ENCODE measurements around the gene KCNJ9. TPM values are rescaled to one million over a fixed set of nuclear protein-coding genes. Genes with fewer than 3 reads are reported as not detected.

The KCNJ9 gene
- polyA plus RNA-seq, 1 donor from 2014 or later, result 8.0 TPM

DNA sequence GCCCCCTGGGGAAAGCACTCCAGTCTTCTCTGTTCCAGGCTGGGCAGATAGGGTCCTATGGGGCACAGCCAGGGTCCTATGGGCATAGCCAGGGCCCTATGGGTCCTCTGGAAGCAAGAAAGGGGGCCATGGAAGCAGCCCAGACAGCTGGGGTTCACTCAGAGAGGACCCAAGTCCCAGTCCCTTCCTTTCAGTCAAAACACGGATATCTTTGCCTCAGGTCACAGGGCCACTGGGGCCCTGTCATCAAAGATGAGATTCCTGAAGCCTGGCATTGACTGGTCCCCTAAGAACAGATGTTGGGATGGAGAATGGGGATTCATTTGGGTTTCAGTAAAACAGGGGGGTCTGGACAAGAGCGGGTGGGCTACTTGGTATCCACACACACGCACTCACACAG is 8.5 kb downstream of the KCNJ9 start:
- no peak overlapping the region for H3K27ac ChIP-seq (ENCODE audit: low read length)

DNA sequence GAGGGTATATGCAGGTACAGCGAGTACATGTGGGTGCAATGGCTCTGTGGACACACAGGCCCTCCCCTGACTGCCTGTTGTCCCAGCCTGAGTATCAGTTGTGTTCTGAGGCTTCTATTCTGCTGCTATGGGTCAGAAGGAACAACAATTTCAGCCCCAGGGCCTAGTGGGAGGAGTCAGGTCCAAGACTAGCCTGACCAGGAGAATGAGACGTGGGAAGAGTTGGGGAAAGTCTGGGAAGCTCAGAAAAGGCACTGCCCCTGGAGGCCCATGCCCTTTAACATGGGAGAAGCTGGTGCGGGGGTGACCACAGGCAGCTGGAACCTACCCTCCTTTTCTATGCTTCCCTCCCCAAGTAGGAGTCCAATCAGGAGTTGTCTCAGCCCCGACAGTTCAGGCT is 9.4 kb downstream of the KCNJ9 start:
- TF ChIP-seq, protein P1, sequence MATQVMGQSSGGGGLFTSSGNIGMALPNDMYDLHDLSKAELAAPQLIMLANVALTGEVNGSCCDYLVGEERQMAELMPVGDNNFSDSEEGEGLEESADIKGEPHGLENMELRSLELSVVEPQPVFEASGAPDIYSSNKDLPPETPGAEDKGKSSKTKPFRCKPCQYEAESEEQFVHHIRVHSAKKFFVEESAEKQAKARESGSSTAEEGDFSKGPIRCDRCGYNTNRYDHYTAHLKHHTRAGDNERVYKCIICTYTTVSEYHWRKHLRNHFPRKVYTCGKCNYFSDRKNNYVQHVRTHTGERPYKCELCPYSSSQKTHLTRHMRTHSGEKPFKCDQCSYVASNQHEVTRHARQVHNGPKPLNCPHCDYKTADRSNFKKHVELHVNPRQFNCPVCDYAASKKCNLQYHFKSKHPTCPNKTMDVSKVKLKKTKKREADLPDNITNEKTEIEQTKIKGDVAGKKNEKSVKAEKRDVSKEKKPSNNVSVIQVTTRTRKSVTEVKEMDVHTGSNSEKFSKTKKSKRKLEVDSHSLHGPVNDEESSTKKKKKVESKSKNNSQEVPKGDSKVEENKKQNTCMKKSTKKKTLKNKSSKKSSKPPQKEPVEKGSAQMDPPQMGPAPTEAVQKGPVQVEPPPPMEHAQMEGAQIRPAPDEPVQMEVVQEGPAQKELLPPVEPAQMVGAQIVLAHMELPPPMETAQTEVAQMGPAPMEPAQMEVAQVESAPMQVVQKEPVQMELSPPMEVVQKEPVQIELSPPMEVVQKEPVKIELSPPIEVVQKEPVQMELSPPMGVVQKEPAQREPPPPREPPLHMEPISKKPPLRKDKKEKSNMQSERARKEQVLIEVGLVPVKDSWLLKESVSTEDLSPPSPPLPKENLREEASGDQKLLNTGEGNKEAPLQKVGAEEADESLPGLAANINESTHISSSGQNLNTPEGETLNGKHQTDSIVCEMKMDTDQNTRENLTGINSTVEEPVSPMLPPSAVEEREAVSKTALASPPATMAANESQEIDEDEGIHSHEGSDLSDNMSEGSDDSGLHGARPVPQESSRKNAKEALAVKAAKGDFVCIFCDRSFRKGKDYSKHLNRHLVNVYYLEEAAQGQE (IDR thresholded peaks at IDR 0.05; ENCODE audit: borderline replicate concordance), result no peak
- TF ChIP-seq, protein P2, sequence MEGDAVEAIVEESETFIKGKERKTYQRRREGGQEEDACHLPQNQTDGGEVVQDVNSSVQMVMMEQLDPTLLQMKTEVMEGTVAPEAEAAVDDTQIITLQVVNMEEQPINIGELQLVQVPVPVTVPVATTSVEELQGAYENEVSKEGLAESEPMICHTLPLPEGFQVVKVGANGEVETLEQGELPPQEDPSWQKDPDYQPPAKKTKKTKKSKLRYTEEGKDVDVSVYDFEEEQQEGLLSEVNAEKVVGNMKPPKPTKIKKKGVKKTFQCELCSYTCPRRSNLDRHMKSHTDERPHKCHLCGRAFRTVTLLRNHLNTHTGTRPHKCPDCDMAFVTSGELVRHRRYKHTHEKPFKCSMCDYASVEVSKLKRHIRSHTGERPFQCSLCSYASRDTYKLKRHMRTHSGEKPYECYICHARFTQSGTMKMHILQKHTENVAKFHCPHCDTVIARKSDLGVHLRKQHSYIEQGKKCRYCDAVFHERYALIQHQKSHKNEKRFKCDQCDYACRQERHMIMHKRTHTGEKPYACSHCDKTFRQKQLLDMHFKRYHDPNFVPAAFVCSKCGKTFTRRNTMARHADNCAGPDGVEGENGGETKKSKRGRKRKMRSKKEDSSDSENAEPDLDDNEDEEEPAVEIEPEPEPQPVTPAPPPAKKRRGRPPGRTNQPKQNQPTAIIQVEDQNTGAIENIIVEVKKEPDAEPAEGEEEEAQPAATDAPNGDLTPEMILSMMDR (IDR thresholded peaks at IDR 0.05; ENCODE audit: poor library complexity, severe bottlenecking), result no peak
- no peak for TF ChIP-seq EP300 (conservative IDR thresholded peaks at IDR 0.05; ENCODE audit: poor library complexity, severe bottlenecking)
- Histone ChIP-seq H3K36me3 (ENCODE audit: insufficient read depth, low read length) (no peaks in the 10 kb centered on the region), H3K27me3 (ENCODE audit: insufficient read depth, low read depth, low read length) (no peaks in the 10 kb centered on the region), H4K20me1 (ENCODE audit: insufficient read depth) (no peaks in the 10 kb centered on the region), H3K9me3 (ENCODE audit: low read length) (no peaks in the 10 kb centered on the region), H3K4me2 (ENCODE audit: low read length) (no peak overlapping the region), H3K4me3 (ENCODE audit: low read length) (no peak overlapping the region), H3K9ac (ENCODE audit: low read length) (no peak overlapping the region), H3K9me2 (ENCODE audit: insufficient read depth, low read length) (no peaks in the 10 kb centered on the region), H3K27ac (ENCODE audit: low read length) (no peak overlapping the region), H3F3A (ENCODE audit: insufficient read depth, low read length, poor library complexity, severe bottlenecking) (no peaks in the 10 kb centered on the region), H2AFZ (ENCODE audit: low read depth, low read length) (no peak overlapping the region), H3K79me2 (replicated peaks; ENCODE audit: insufficient read depth, low read length) (no peaks in the 10 kb centered on the region)

More for the DNA sequence above, 8.5 kb downstream of the KCNJ9 start:
- Histone ChIP-seq H3K79me2 (replicated peaks; ENCODE audit: insufficient read depth, low read length) (no peaks in the 10 kb centered on the region), H3K9me2 (ENCODE audit: insufficient read depth, low read length) (no peaks in the 10 kb centered on the region), H3K27me3 (ENCODE audit: insufficient read depth, low read depth, low read length) (no peaks in the 10 kb centered on the region), H2AFZ (ENCODE audit: low read depth, low read length) (no peak overlapping the region), H4K20me1 (ENCODE audit: insufficient read depth) (no peaks in the 10 kb centered on the region), H3K9ac (ENCODE audit: low read length) (no peak overlapping the region), H3K9me3 (ENCODE audit: low read length) (no peaks in the 10 kb centered on the region), H3K4me2 (ENCODE audit: low read length) (no peak overlapping the region), H3F3A (ENCODE audit: insufficient read depth, low read length, poor library complexity, severe bottlenecking) (no peaks in the 10 kb centered on the region), H3K4me3 (ENCODE audit: low read length) (no peak overlapping the region), H3K36me3 (ENCODE audit: insufficient read depth, low read length) (no peaks in the 10 kb centered on the region)
- TF ChIP-seq MXI1 (conservative IDR thresholded peaks at IDR 0.05; ENCODE audit: poor library complexity, severe bottlenecking), result no peak
- TF ChIP-seq SMC3 (conservative IDR thresholded peaks at IDR 0.05; ENCODE audit: poor library complexity), result no peak
- no peak for TF ChIP-seq TAF1 (IDR thresholded peaks at IDR 0.05; ENCODE audit: low read depth)

DNA sequence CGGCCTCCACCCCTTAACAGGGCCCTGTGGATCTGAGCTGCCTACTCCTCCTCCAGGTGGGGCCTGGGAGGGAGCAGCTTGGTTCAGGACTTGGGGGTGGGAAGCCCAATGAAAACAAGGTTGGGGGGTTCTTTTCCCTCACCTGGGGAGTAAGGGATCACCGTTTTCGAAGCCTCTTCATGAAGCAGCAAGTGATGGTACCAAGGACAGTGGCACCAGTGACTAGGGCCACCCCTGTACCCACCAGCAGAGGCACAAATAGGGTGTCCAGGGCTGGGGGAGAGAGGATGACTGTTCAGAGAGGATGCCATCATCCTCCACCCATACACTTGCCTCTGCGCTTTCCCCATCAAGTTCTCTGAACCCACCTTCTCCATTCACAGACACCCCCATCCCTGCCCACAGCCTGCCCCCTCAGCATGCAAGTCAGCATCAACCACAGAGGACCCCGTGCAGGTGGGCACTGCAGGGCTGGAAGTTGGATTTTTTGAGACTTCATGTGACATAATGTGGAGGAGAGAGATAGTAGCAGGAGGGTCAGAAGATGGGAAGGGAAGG is 10.4 kb downstream of the KCNJ9 start:
- Histone ChIP-seq H3F3A (ENCODE audit: insufficient read depth, low read length, poor library complexity, severe bottlenecking) (no peaks in the 10 kb centered on the region), H4K20me1 (ENCODE audit: insufficient read depth) (no peaks in the 10 kb centered on the region), H3K9me3 (ENCODE audit: low read length) (no peaks in the 10 kb centered on the region), H3K36me3 (ENCODE audit: insufficient read depth, low read length) (no peaks in the 10 kb centered on the region), H3K4me2 (ENCODE audit: low read length) (no peak overlapping the region), H3K4me3 (ENCODE audit: low read length) (no peak overlapping the region), H3K79me2 (replicated peaks; ENCODE audit: insufficient read depth, low read length) (no peaks in the 10 kb centered on the region), H3K9me2 (ENCODE audit: insufficient read depth, low read length) (no peaks in the 10 kb centered on the region), H2AFZ (ENCODE audit: low read depth, low read length) (no peak overlapping the region), H3K27ac (ENCODE audit: low read length) (no peak overlapping the region), H3K9ac (ENCODE audit: low read length) (no peak overlapping the region), H3K27me3 (ENCODE audit: insufficient read depth, low read depth, low read length) (no peaks in the 10 kb centered on the region)
- TF ChIP-seq, protein P1 (IDR thresholded peaks at IDR 0.05; ENCODE audit: borderline replicate concordance), result no peak
- TF ChIP-seq MXI1 (conservative IDR thresholded peaks at IDR 0.05; ENCODE audit: poor library complexity, severe bottlenecking) (no peak), SMC3 (conservative IDR thresholded peaks at IDR 0.05; ENCODE audit: poor library complexity) (no peak), EZH2 (IDR thresholded peaks at IDR 0.05; ENCODE audit: borderline replicate concordance, insufficient read depth, low read length, poor library complexity, severe bottlenecking) (no peak), TAF1 (IDR thresholded peaks at IDR 0.05; ENCODE audit: low read depth) (no peak), POLR2AphosphoS5 (IDR thresholded peaks at IDR 0.05) (no peak), EP300 (conservative IDR thresholded peaks at IDR 0.05; ENCODE audit: poor library complexity, severe bottlenecking) (no peak), RAD21 (conservative IDR thresholded peaks at IDR 0.05) (no peak)
- TF ChIP-seq, protein P2 (IDR thresholded peaks at IDR 0.05; ENCODE audit: poor library complexity, severe bottlenecking), result no peak

Measured in neural cell (in vitro differentiated cells).